ENCODE results near the gene CA12.
A peak's percentile ranks its signal among the peaks of the same experiment; 100 is the strongest.

CA12 gene

GRCh38 chr15:63374686-63375520, 6.7 kb downstream of the CA12 start:
- peak; percentile 72 for DNase-seq (ENCODE audit: low spot score)

- no peak for DNase-seq (ENCODE audit: low spot score)
These were observed 7.6 kb downstream of the CA12 start for GRCh38 chr15:63373866-63374548.

DNA sequence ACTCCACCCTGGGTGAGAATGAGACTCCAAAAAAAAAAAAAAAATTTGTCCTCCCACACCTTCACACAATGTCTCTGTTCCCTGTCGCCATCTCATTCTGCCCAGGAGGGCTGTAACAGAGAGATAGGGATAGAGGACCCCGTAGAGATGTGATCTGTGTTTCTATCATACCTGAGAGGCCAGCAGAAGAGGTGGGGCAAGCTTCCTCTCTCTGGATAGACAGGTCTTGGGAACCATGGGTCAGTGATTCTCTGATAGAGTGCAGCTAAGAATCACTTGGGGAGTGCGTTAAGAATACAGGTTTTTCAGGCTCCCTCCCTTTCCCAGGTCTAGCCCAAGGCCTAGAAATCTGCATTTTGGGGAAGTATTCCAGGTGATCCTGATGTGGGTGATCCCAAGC, 8.3 kb downstream of the CA12 start:
- no peak for DNase-seq (ENCODE audit: low spot score)

- peak; percentile 68 for DNase-seq (ENCODE audit: low spot score)
These were observed 8.9 kb downstream of the CA12 start for GRCh38 chr15:63372753-63373152.

DNA sequence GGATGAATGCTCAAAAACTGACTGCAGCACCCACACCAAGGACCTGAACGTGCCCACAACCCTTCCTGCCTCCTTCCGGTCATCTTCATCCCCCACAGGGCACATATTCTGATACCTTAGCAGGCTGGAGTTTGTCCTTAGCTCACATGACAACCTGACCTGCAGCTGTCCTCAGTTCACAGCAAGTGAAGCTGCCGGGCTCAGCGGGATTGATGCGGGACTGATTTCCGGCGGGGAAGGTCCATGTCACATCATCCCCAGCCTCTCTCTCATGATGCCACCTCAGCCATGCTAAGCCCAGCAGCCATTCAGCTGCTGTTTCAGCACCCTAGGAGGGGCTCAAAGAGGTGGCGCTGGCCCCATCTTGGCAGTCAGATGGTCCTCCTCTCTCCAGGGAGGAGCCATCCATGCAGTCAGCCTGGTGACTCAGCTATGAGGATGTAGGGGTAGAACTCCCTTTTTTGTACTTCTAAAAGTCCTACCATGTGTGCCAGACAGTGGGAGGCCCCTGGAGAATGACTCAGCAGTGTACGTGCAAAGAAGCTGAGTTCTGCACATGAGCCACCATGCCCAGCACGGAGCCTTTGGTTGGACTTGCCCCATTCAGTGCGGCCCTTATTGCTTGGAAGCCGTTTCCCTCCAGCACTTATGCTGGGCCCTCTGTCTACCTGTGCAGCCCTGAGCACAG, 9.5 kb downstream of the CA12 start:
- peak; percentile 91 for DNase-seq (ENCODE audit: low spot score)

DNA sequence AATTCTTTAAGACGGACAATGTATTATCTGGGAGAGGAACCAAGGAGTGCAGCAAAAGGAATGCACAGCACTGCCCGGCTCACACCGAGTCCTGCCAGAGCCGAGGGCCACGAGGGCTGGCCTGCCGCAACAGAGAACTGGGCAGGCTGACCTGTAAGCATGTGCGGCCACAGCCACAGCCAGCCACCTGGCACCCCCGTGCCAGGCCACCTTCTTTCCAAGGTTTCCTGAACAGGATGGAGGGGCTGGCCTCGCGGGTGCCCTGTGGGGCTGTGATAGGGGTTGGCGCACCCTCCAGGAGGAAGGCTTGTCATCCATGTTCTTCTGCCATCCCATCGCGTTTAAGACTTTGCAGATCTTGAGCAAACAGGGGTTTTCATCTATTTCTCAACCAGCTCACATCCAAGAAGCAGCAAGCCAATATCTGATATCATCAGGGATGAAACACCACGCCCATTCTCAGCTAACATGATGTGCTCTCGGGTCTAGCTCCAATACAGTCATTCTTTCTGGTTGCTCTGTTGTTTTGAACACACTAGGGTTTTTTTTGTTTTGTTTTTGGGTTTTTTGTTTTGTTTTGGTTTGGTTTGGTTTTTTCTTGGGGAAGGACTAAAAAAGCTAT, 10.2 kb downstream of the CA12 start:
- peak; percentile 86 for DNase-seq (ENCODE audit: low spot score)

GRCh38 chr15:63370764-63371163, 10.9 kb downstream of the CA12 start:
- DNase-seq (ENCODE audit: low spot score), result no peak

- DNase-seq (ENCODE audit: low spot score), result no peak
These were observed 11.9 kb downstream of the CA12 start for GRCh38 chr15:63369781-63370180.

GRCh38 chr15:63369296-63369695, 12.3 kb downstream of the CA12 start:
- no peak for DNase-seq (ENCODE audit: low spot score)

GRCh38 chr15:63368503-63368902, 13.1 kb downstream of the CA12 start:
- DNase-seq (ENCODE audit: low spot score), result no peak

DNA sequence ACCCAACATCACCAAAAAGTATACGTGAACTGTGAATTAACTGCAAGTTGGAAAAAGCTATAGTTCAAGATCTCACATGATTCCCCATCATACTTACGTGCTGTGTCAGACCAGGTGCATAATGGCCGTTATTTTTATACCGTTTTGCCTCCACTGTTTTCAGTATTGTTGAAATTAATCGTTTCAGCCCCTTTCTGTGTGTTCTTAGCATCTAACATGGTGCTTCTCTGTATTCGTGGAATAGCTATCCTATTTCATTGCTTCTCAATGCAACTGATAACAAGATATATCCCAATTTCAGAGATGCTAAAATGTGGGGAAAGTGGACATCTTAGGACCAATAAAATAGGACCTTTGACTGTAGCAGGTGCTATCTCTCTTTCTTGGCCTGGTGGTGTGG, 13.7 kb downstream of the CA12 start:
- no peak for DNase-seq (ENCODE audit: low spot score)

DNA sequence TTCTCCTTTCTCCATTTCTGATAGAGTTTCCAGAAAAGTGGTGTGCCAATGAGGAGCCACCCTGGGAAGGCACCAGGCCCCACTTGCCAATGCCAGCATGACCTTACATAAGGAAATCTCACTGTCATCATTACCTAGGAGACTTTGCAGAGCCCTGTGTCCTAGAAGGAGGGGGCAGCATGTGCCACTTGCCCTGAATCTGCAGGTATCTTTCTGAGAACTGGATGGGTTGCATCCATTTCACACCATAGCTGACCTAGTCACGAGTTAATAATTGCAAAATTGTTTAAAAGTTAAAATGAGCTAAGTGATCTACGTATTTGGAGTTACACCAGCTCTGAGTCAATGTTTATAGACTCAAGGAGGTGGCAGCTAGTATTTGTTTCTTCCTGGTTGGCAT, 14.3 kb downstream of the CA12 start:
- no peak for DNase-seq (ENCODE audit: low spot score)

- DNase-seq (ENCODE audit: low spot score), result peak; percentile 58
These were observed 15.2 kb downstream of the CA12 start for GRCh38 chr15:63366451-63366850.

GRCh38 chr15:63365273-63365680, 16.4 kb downstream of the CA12 start:
- DNase-seq (ENCODE audit: low spot score), result no peak

DNA sequence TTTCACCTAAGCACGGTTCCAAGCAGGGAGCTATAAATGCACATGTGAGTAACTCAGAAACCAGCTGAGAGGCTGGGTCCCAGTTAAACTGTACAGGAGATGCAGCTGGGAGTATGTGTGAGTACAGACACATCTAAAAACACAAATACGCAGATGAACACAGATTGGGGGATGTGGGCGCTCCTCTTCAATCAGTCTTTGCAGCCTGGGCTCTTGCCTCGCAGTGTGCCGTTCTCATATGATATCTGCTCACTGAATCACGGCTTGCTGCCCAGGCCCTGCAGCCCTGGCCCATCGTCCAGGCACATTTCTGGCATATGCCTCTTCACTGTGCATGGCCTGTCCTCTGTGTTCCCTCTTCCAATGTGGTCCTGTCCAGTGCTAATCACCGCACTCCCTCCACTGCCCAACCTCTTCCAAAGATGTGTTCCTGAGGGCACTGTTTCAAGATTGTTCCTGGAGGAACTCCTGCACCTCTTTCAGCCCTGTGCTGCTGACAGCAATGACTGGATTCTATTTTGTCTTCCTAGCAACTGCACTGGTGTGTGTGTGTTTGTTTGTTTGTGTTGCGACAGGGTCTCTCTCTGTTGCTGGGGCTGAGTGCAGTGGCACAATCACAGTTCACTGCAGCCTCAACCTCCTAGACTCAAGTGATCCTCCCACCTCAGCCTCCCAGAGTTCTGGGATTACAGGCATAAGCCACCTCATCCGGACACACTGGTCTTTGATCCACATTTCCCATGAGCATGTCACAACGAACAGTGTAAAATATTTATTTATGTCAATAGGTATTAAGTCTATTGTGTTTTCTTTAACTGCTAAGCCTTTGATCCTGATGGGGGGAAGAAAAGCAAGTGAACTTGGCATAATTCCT, 17.0 kb downstream of the CA12 start:
- DNase-seq (ENCODE audit: low spot score), result no peak

DNA sequence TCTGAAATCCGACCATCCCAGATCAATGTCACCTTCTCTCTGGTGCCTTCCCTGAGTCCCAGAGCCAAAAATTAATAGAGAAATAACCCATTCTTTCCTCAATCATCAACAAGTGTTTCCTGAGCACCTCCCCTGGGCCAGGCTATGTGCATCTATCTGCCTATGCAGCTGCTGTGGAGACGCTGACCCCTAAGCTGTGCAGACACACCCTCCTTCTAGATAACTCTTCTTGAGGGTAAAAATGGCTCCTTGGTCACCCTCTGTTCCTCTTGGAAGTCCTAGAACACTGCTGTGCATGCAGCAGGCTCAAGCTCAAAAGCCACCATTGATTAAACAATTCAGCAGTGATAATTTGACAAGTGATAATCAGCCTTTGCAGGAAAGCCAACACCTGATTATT, 18.4 kb downstream of the CA12 start:
- no peak for DNase-seq (ENCODE audit: low spot score)

GRCh38 chr15:63362885-63363284, 18.8 kb downstream of the CA12 start:
- no peak for DNase-seq (ENCODE audit: low spot score)

- no peak for DNase-seq (ENCODE audit: low spot score)
These were observed 19.4 kb downstream of the CA12 start for GRCh38 chr15:63362196-63362595.

- no peak for DNase-seq (ENCODE audit: low spot score)
These were observed 21.5 kb downstream of the CA12 start for GRCh38 chr15:63360170-63360569.

GRCh38 chr15:63358241-63359029, 23.2 kb downstream of the CA12 start:
- no peak for DNase-seq (ENCODE audit: low spot score)

GRCh38 chr15:63357731-63358130, 23.9 kb downstream of the CA12 start:
- DNase-seq (ENCODE audit: low spot score), result no peak

Data from AG20443 (cell line).